SH-SY5Y (cell line): ENCODE data around the gene EXOSC7.

Source experiments
- GATA2 ChIP-seq: IDR thresholded peaks from 2 replicates; pipeline ENCODE4 v1.6.1; 2011; ENCODE audit warnings: mild to moderate bottlenecking, low read depth, low read length
- GATA3 ChIP-seq: IDR thresholded peaks from 2 replicates; pipeline ENCODE4 v1.6.1; 2011; ENCODE audit warnings: low read depth, mild to moderate bottlenecking, low read length, moderate library complexity

- no peak for TF ChIP-seq GATA2
- TF ChIP-seq GATA3, result no peak
Observed at GRCh38 chr3:45008117-45008516, 32.1 kb downstream of the EXOSC7 start.
